Glutamatergic neuron (in vitro differentiated cells): ENCODE measurements around the gene BTN1A1. TPM values are rescaled to one million over a fixed set of nuclear protein-coding genes. Genes with fewer than 3 reads are reported as not detected.
A peak's percentile ranks its signal among the peaks of the same experiment; 100 is the strongest.

Source experiments
- DNase-seq: peaks from one replicate; pipeline ENCODE4 v3.0.0; 2022
- H3K27ac Mint-ChIP-seq: one replicate; pipeline ENCODE4 v1.8.0; 2020; ENCODE audit warnings: mild to moderate bottlenecking, mixed read lengths, inconsistent platforms; ENCODE audit not compliant: unreplicated experiment
- H3K27me3 Mint-ChIP-seq: one replicate; pipeline ENCODE4 v1.8.0; 2020; ENCODE audit warnings: mild to moderate bottlenecking, moderate library complexity, mixed read lengths, inconsistent platforms; ENCODE audit not compliant: unreplicated experiment
- H3K36me3 Mint-ChIP-seq: one replicate; pipeline ENCODE4 v1.8.0; 2020; ENCODE audit warnings: mild to moderate bottlenecking, mixed read lengths, inconsistent platforms; ENCODE audit not compliant: unreplicated experiment
- H3K4me1 Mint-ChIP-seq: one replicate; pipeline ENCODE4 v1.8.0; 2020; ENCODE audit warnings: mild to moderate bottlenecking, low read depth, mixed read lengths, inconsistent platforms; ENCODE audit not compliant: unreplicated experiment
- H3K4me3 Mint-ChIP-seq: one replicate; pipeline ENCODE4 v1.8.0; 2020; ENCODE audit warnings: mild to moderate bottlenecking, mixed read lengths, inconsistent platforms; ENCODE audit not compliant: unreplicated experiment
- H3K9me3 Mint-ChIP-seq: one replicate; pipeline ENCODE4 v1.8.0; 2020; ENCODE audit warnings: mild to moderate bottlenecking, moderate library complexity, mixed read lengths, inconsistent platforms; ENCODE audit not compliant: unreplicated experiment
- total RNA-seq: library from RNA; stranded (reverse); fragmentation: NEBNext Ultra II Directional; extraction: Animal tissue kit (Norgen Biotek cat#: 25700); gene quantifications from one replicate; pipeline ENCODE4 v1.2.1, GENCODE V29; 2021; ENCODE audit not compliant: unreplicated experiment
- TF ChIP-seq, protein P1 (sequence below): fragments of 200-600 bp; sonication (generic); IDR thresholded peaks from one replicate; pipeline ENCODE4 v1.5.0; 2021; ENCODE audit not compliant: partially characterized antibody, unreplicated experiment

The BTN1A1 gene
- total RNA-seq, 1 donor from 2014 or later: not detected

DNA sequence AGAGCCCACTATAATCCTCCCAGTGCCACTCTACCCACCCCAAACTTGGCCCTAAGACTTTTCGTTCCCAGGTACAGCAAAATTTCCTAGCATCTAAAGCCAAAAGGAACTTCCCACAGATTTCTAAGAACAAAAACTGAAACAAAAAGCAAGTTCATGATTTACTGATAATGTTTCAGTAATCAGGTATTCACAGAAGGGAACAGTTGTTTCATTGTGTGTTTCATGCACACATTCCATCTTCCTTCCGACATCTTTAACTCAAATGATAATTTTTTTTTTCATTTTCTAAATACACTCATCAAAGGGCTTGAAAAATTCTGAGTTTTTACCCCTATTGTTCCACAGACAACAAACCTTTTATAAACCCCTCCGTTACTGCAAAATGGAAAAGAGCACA lies 6.0 kb upstream of the BTN1A1 start:
- no peaks in the 10 kb centered on the region for H3K4me1 Mint-ChIP-seq
- H3K27me3 Mint-ChIP-seq: no peaks in the 10 kb centered on the region
- TF ChIP-seq, protein P1, sequence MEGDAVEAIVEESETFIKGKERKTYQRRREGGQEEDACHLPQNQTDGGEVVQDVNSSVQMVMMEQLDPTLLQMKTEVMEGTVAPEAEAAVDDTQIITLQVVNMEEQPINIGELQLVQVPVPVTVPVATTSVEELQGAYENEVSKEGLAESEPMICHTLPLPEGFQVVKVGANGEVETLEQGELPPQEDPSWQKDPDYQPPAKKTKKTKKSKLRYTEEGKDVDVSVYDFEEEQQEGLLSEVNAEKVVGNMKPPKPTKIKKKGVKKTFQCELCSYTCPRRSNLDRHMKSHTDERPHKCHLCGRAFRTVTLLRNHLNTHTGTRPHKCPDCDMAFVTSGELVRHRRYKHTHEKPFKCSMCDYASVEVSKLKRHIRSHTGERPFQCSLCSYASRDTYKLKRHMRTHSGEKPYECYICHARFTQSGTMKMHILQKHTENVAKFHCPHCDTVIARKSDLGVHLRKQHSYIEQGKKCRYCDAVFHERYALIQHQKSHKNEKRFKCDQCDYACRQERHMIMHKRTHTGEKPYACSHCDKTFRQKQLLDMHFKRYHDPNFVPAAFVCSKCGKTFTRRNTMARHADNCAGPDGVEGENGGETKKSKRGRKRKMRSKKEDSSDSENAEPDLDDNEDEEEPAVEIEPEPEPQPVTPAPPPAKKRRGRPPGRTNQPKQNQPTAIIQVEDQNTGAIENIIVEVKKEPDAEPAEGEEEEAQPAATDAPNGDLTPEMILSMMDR: no peak
- H3K36me3 Mint-ChIP-seq: no peaks in the 10 kb centered on the region
- H3K9me3 Mint-ChIP-seq: no peaks in the 10 kb centered on the region
- H3K4me3 Mint-ChIP-seq: no peak overlapping the region
- H3K27ac Mint-ChIP-seq: no peak overlapping the region
- DNase-seq: no peak

DNA sequence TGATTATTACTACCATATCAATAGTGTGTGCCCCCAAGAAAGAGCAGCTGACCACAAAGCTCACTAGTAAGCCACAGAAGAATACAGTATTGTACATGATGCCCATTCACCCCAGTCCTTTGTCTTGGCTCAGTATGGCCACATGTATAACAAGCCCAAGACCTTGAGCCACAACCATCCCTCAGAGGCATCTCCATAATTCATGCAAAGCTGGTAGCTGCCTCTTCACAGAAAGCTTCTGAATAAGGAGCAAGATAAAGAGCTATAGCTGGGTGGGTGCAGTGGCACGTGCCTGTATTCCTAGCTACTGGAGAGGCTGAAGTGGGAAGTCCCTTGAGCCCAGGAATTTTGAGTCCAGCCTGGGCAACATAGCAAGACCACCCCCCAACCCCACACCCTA lies 4.8 kb upstream of the BTN1A1 start:
- no peaks in the 10 kb centered on the region for H3K4me1 Mint-ChIP-seq
- H3K27me3 Mint-ChIP-seq: peaks cover 1% of the 10 kb centered on the region
- TF ChIP-seq, protein P1: no peak
- no peak overlapping the region for H3K4me3 Mint-ChIP-seq
- no peaks in the 10 kb centered on the region for H3K36me3 Mint-ChIP-seq
- DNase-seq: no peak
- H3K9me3 Mint-ChIP-seq: no peaks in the 10 kb centered on the region
- H3K27ac Mint-ChIP-seq: no peak overlapping the region

DNA sequence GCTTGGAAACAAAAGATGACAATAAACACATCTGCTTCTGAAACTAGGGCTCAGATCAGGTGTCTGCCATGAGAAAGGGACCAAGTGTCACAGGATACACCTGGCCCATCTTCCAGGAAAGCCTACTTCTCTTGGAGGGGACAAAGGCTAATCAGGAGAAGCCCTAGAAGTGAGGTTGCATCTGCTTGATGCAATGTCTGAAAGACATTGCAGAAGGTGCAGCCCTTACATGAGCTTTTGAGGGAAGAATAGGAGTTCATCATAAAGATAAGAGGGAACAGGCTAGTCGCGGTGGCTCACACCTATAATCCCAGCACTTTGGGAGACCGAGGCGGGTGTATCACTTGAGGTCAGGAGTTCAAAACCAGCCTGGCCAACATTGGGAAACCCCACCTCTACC lies 2.5 kb upstream of the BTN1A1 start:
- DNase-seq: no peak
- H3K27me3 Mint-ChIP-seq: peaks cover 10% of the 10 kb centered on the region
- no peaks in the 10 kb centered on the region for H3K9me3 Mint-ChIP-seq
- no peak overlapping the region for H3K4me3 Mint-ChIP-seq
- H3K27ac Mint-ChIP-seq: no peak overlapping the region
- TF ChIP-seq, protein P1: no peak
- H3K36me3 Mint-ChIP-seq: no peaks in the 10 kb centered on the region
- H3K4me1 Mint-ChIP-seq: peaks cover 2% of the 10 kb centered on the region

DNA sequence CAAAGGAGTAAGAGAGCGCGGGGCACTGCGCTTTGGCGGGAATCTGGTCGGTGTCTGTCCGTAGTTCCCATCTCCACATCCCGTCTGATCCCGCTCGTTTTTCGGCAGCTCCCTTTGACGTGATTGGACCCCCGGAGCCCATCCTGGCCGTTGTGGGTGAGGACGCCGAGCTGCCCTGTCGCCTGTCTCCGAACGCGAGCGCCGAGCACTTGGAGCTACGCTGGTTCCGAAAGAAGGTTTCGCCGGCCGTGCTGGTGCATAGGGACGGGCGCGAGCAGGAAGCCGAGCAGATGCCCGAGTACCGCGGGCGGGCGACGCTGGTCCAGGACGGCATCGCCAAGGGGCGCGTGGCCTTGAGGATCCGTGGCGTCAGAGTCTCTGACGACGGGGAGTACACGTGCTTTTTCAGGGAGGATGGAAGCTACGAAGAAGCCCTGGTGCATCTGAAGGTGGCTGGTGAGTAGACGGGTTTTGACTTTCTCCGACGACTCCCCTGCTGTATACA lies 1.4 kb downstream of the BTN1A1 start:
- Mint-ChIP-seq H3K36me3 (no peaks in the 10 kb centered on the region), H3K27me3 (peaks cover 13% of the 10 kb centered on the region), H3K4me3 (peak overlapping the region; percentile 78), H3K27ac (peak overlapping the region; percentile 43), H3K4me1 (peaks cover 2% of the 10 kb centered on the region), H3K9me3 (no peaks in the 10 kb centered on the region)
- TF ChIP-seq, protein P1: no peak
- DNase-seq: peak; percentile 47

DNA sequence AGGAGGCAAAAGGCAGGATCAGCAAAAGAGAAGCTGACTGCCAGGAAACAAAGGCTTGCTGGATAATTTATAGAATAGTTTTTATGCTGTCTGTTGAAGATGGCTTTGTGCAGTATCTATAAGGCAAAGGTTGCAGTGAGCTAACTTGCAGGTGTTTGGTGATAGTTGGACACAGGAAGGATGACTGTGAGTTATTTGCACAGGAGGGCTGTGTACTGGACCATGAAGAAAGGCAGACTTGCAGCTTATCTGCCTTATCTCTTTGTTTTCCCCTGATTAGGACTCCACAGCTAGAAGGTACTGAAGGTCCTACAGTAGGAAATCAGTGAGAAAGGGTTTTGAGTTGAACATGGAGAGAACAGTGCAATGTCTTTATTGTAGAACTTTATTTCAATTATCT lies 2.1 kb downstream of the BTN1A1 start:
- no peak for DNase-seq
- Mint-ChIP-seq H3K27ac (no peak overlapping the region), H3K4me1 (peaks cover 2% of the 10 kb centered on the region), H3K27me3 (peaks cover 13% of the 10 kb centered on the region), H3K9me3 (no peaks in the 10 kb centered on the region), H3K4me3 (peak overlapping the region; percentile 78), H3K36me3 (no peaks in the 10 kb centered on the region)
- TF ChIP-seq, protein P1: no peak
